Measurements from ENCODE around the gene MINDY1. TPM values are rescaled to one million over a fixed set of nuclear protein-coding genes. Genes with fewer than 3 reads are reported as not detected.
A peak's percentile ranks its signal among the peaks of the same experiment; 100 is the strongest.

The MINDY1 gene
- total and polyA plus RNA-seq, 10 of the 15 experiments (the other 5 are each of a cell fraction or from before 2014, with no cell fraction given) = 0.48 to 8.8 (median 5.0) TPM

GRCh38 chr1:150971583-150972416 lies 34.9 kb downstream of the MINDY1 start:
- POLR2A ChIA-PET = no interaction called here
- H3K4me3 ChIP-seq = peak overlapping the region; percentile 87; the same call in 1 of the 2 replicates
- no TSS peak for BruUV-seq (replicated peaks)
- H3K27me3 ChIP-seq (replicated peaks in 1 of 2; ENCODE audit: control insufficient read depth in 2 of 2, insufficient read depth in 2 of 2, low read length in 1 of 2) = no peaks in the 10 kb centered on the region; a peak in 1 of 4 replicates
- H3K79me2 ChIP-seq (ENCODE audit: control insufficient read depth, insufficient read depth, low read length) = peaks cover 39% of the 10 kb centered on the region
- H2AFZ ChIP-seq (ENCODE audit: control insufficient read depth, low read depth, low read length) = no peak overlapping the region
- no peak overlapping the region for H3K27ac ChIP-seq (ENCODE audit: control insufficient read depth, insufficient read depth)
- FAIRE-seq = no peak
- peaks cover 7% of the 10 kb centered on the region; the same call in 1 of the 2 replicates for H3K4me1 ChIP-seq (ENCODE audit: control insufficient read depth, insufficient read depth, low read length)
- peaks cover 5 to 12% of the 10 kb centered on the region in 2 experiments; a peak in 3 of 4 replicates for H3K36me3 ChIP-seq (ENCODE audit: control insufficient read depth in 2 of 2, insufficient read depth in 2 of 2, low read length in 1 of 2)
- in situ Hi-C loops (cut with MboI) = no loop called here
- H3K9me3 ChIP-seq (replicated peaks; ENCODE audit: control insufficient read depth, insufficient read depth, low read length) = no peaks in the 10 kb centered on the region
- SMC1A ChIA-PET (ENCODE audit: uncharacterized antibody, unreplicated experiment) = no interaction called here
- TF ChIP-seq JUNB (IDR thresholded peaks at IDR 0.05) (no peak), ZNF592 (IDR thresholded peaks at IDR 0.05) (no peak), NR2F1 (conservative IDR thresholded peaks at IDR 0.05) (0 out of 2 replicates have a peak, but pooled peaks have one; percentile 31)
- TF ChIP-seq, protein P1, sequence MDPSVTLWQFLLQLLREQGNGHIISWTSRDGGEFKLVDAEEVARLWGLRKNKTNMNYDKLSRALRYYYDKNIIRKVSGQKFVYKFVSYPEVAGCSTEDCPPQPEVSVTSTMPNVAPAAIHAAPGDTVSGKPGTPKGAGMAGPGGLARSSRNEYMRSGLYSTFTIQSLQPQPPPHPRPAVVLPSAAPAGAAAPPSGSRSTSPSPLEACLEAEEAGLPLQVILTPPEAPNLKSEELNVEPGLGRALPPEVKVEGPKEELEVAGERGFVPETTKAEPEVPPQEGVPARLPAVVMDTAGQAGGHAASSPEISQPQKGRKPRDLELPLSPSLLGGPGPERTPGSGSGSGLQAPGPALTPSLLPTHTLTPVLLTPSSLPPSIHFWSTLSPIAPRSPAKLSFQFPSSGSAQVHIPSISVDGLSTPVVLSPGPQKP (IDR thresholded peaks at IDR 0.05; ENCODE audit: low read depth, low read length) = no peak
- TF ChIP-seq, protein P2, sequence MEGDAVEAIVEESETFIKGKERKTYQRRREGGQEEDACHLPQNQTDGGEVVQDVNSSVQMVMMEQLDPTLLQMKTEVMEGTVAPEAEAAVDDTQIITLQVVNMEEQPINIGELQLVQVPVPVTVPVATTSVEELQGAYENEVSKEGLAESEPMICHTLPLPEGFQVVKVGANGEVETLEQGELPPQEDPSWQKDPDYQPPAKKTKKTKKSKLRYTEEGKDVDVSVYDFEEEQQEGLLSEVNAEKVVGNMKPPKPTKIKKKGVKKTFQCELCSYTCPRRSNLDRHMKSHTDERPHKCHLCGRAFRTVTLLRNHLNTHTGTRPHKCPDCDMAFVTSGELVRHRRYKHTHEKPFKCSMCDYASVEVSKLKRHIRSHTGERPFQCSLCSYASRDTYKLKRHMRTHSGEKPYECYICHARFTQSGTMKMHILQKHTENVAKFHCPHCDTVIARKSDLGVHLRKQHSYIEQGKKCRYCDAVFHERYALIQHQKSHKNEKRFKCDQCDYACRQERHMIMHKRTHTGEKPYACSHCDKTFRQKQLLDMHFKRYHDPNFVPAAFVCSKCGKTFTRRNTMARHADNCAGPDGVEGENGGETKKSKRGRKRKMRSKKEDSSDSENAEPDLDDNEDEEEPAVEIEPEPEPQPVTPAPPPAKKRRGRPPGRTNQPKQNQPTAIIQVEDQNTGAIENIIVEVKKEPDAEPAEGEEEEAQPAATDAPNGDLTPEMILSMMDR (IDR thresholded peaks at IDR 0.05 in 2 of 3, conservative IDR thresholded peaks at IDR 0.05 in 1 of 3; ENCODE audit: control insufficient read depth in 2 of 3, extremely low read depth in 1 of 3, insufficient read depth in 1 of 3, low read depth in 3 of 3, low read length in 3 of 3) = peak in 1 of 3 experiments; percentile 30; a peak in 1 of 6 replicates
- no peak overlapping the region; the same call in 1 of the 2 replicates for H3K9ac ChIP-seq (ENCODE audit: control insufficient read depth, insufficient read depth, low read length)
- no peak for DNase-seq (ENCODE audit: low read depth, low spot score)
- intact Hi-C loops (cut with micrococcal nuclease; ENCODE audit: unreplicated experiment) = loop anchor here (10.0 kb wide), 2 partner anchors 207 to 347 kb away; partner anchors contain the start of genes CTSS and ENSA
- CTCF ChIA-PET = interaction anchor here (0.6 to 2.4 kb wide), 3 partner anchors 9 to 301 kb away, joined by 3 to 8 read pairs (median 4); no protein-coding TSS in a partner anchor
- peak; percentile 21 for ATAC-seq
- WGBS (ENCODE audit: insufficient coverage, insufficient replicate concordance, low lambda C conversion rate, missing lambda C conversion rate) = 99% methylated on average over 6 of the region's 6 CpGs
- peak overlapping the region; percentile 77 for H3K4me2 ChIP-seq (ENCODE audit: control insufficient read depth, insufficient read depth)
- RAD21 ChIA-PET (ENCODE audit: unreplicated experiment) = no interaction called here
- H4K20me1 ChIP-seq (ENCODE audit: control insufficient read depth, insufficient read depth) = no peaks in the 10 kb centered on the region
